ENCODE results near the gene KRT16. TPM values are rescaled to one million over a fixed set of nuclear protein-coding genes. Genes with fewer than 3 reads are reported as not detected.
A peak's percentile ranks its signal among the peaks of the same experiment; 100 is the strongest.

The KRT16 gene
- total and polyA plus RNA-seq, 2 donors (not counting 1 experiment from before 2014, with no cell fraction given): not detected

DNA sequence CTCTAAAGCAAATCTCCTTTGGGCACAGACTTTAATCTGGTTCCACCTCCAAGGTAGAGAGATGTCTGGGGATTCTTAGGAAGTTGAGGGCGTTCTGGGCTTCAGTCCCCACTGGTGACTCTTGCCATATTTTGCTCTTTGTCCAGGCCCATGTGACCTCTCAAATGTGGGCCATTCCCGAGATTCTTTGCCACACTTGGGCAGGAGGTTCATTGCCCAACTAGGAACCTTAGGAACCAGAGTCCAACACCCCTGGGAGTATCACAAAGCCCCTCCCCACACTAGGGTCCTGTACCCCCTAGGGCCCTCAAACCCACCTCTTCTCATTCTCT is 32.4 kb downstream of the KRT16 start:
- intact Hi-C loops (cut with micrococcal nuclease): no loop called here
- H2AFZ ChIP-seq (ENCODE audit: insufficient read depth, low read depth, low read length, poor library complexity, severe bottlenecking): no peak overlapping the region
- ATAC-seq (ENCODE audit: low read depth) (no peak), DNase-seq (no peak)
- H3K27ac ChIP-seq (ENCODE audit: low read length in 2 of 2): no peak overlapping the region
- peaks cover 0 to 27% (median 10%) of the 10 kb centered on the region in 4 experiments for H3K27me3 ChIP-seq (replicated peaks in 1 of 4; ENCODE audit: control extremely low read depth in 1 of 4, control insufficient read depth in 3 of 4, insufficient read depth in 4 of 4, low read length in 3 of 4)
- H3K9ac ChIP-seq (ENCODE audit: low read length): no peak overlapping the region
- TF ChIP-seq EZH2 (IDR thresholded peaks at IDR 0.05; ENCODE audit: borderline replicate concordance, insufficient read depth, low read depth, low read length, poor library complexity, severe bottlenecking): no peak
- TF ChIP-seq, protein P1, sequence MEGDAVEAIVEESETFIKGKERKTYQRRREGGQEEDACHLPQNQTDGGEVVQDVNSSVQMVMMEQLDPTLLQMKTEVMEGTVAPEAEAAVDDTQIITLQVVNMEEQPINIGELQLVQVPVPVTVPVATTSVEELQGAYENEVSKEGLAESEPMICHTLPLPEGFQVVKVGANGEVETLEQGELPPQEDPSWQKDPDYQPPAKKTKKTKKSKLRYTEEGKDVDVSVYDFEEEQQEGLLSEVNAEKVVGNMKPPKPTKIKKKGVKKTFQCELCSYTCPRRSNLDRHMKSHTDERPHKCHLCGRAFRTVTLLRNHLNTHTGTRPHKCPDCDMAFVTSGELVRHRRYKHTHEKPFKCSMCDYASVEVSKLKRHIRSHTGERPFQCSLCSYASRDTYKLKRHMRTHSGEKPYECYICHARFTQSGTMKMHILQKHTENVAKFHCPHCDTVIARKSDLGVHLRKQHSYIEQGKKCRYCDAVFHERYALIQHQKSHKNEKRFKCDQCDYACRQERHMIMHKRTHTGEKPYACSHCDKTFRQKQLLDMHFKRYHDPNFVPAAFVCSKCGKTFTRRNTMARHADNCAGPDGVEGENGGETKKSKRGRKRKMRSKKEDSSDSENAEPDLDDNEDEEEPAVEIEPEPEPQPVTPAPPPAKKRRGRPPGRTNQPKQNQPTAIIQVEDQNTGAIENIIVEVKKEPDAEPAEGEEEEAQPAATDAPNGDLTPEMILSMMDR (IDR thresholded peaks at IDR 0.05): no peak
- peaks cover 55% of the 10 kb centered on the region for H3K27me3 Mint-ChIP-seq
- H3K79me2 ChIP-seq (ENCODE audit: control insufficient read depth, insufficient read depth, low read length): no peaks in the 10 kb centered on the region
- H3K4me3 ChIP-seq (ENCODE audit: control extremely low read depth in 1 of 5, extremely low read depth in 1 of 5, insufficient read depth in 1 of 5, low read depth in 2 of 5, low read length in 4 of 5): no peak overlapping the region
- CTCF ChIA-PET: no interaction called here
- no peaks in the 10 kb centered on the region for H4K20me1 ChIP-seq (ENCODE audit: control insufficient read depth, insufficient read depth, low read length, poor library complexity, severe bottlenecking)
- H3K9me3 ChIP-seq (ENCODE audit: control extremely low read depth in 1 of 3, control insufficient read depth in 2 of 3, insufficient read depth in 1 of 3, low read length in 2 of 3): peaks cover 0 to 10% (median 0%) of the 10 kb centered on the region in 3 donors
- no peaks in the 10 kb centered on the region for H3K4me1 Mint-ChIP-seq
- H3K27ac Mint-ChIP-seq: no peak overlapping the region
- H3K4me2 ChIP-seq (replicated peaks; ENCODE audit: low read depth, low read length, poor library complexity, severe bottlenecking): no peak overlapping the region
- H3K4me1 ChIP-seq (ENCODE audit: control insufficient read depth in 2 of 2, insufficient read depth in 2 of 2, low read length in 2 of 2): no peaks in the 10 kb centered on the region
- no peaks in the 10 kb centered on the region for H3K36me3 ChIP-seq (replicated peaks in 1 of 2; ENCODE audit: control extremely low read depth in 1 of 2, control insufficient read depth in 1 of 2, extremely low read depth in 1 of 2, insufficient read depth in 2 of 2, low read length in 1 of 2)
- WGBS (ENCODE audit: insufficient coverage): 61% methylated on average over 2 of the region's 2 CpGs
- H3K4me3 Mint-ChIP-seq: no peak overlapping the region
- POLR2A ChIA-PET: no interaction called here
- no peaks in the 10 kb centered on the region for H3K9me3 Mint-ChIP-seq (ENCODE audit: insufficient read depth)

DNA sequence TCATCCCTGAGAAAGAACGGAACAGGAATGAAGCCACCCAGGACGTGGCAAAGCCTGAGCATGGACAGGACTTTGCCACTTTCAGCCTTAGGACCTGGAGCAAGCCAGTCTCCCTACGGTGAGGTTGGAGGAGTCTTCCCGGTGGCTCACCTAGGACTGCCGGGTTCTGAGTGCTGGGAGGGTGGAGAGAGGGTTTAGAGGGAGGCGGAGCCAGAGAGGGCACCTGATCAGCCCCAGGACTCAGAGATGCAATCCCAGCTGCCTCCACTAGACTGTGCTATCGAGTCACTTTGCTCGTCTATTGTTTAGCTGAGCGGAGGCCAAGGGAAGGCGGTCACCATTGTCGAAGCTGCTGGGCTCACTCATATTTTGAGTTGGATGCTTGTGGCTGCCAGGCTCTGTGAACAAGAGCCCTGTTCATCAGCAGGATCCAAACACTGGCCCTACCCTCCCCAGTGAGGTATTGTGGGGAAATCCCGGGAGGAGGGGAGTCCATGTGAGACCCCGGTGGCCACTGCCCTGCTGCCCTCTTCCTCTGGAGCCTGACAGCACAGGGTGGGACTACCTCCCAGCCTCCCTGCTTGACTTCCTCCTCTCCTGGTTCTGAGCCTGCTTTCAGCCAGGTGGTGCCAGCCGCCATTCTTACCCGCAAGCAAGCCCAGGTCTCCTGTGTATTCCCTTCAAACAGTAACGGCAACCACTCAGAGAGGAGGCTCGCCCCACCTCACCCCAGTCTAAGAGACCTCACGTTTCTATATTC is 32.9 kb downstream of the KRT16 start:
- Mint-ChIP-seq H3K4me1 (no peaks in the 10 kb centered on the region), H3K9me3 (ENCODE audit: insufficient read depth) (no peaks in the 10 kb centered on the region), H3K27ac (no peak overlapping the region), H3K4me3 (no peak overlapping the region), H3K27me3 (peaks cover 55% of the 10 kb centered on the region)
- Histone ChIP-seq H2AFZ (ENCODE audit: insufficient read depth, low read depth, low read length, poor library complexity, severe bottlenecking) (no peak overlapping the region), H3K9me3 (ENCODE audit: control extremely low read depth in 1 of 3, control insufficient read depth in 2 of 3, insufficient read depth in 1 of 3, low read length in 2 of 3) (peaks cover 0 to 10% (median 0%) of the 10 kb centered on the region in 3 donors), H4K20me1 (ENCODE audit: control insufficient read depth, insufficient read depth, low read length, poor library complexity, severe bottlenecking) (no peaks in the 10 kb centered on the region), H3K79me2 (ENCODE audit: control insufficient read depth, insufficient read depth, low read length) (no peaks in the 10 kb centered on the region), H3K36me3 (replicated peaks in 1 of 2; ENCODE audit: control extremely low read depth in 1 of 2, control insufficient read depth in 1 of 2, extremely low read depth in 1 of 2, insufficient read depth in 2 of 2, low read length in 1 of 2) (no peaks in the 10 kb centered on the region), H3K4me3 (ENCODE audit: control extremely low read depth in 1 of 5, extremely low read depth in 1 of 5, insufficient read depth in 1 of 5, low read depth in 2 of 5, low read length in 4 of 5) (no peak overlapping the region), H3K9ac (ENCODE audit: low read length) (no peak overlapping the region), H3K27ac (ENCODE audit: low read length in 2 of 2) (no peak overlapping the region), H3K27me3 (replicated peaks in 1 of 4; ENCODE audit: control extremely low read depth in 1 of 4, control insufficient read depth in 3 of 4, insufficient read depth in 4 of 4, low read length in 3 of 4) (peaks cover 0 to 30% (median 10%) of the 10 kb centered on the region in 4 experiments), H3K4me2 (replicated peaks; ENCODE audit: low read depth, low read length, poor library complexity, severe bottlenecking) (no peak overlapping the region), H3K4me1 (ENCODE audit: control insufficient read depth in 2 of 2, insufficient read depth in 2 of 2, low read length in 2 of 2) (no peaks in the 10 kb centered on the region)
- peak; percentile 43 for DNase-seq
- WGBS (ENCODE audit: insufficient coverage): 34% methylated on average over 13 of the region's 18 CpGs
- peak; percentile 56 for ATAC-seq (ENCODE audit: low read depth)
- intact Hi-C loops (cut with micrococcal nuclease): no loop called here
- CTCF ChIA-PET: interaction anchor here (0.8 kb wide), 1 partner anchor 10 kb away, joined by 3 read pairs; no protein-coding TSS in a partner anchor
- POLR2A ChIA-PET: no interaction called here
- TF ChIP-seq, protein P1 (IDR thresholded peaks at IDR 0.05): peak; percentile 14
- TF ChIP-seq EZH2 (IDR thresholded peaks at IDR 0.05; ENCODE audit: borderline replicate concordance, insufficient read depth, low read depth, low read length, poor library complexity, severe bottlenecking): no peak

Measured in B cell (primary cell).